SK-N-MC (cell line): ENCODE data around the gene CTNND2.

ENCODE experiments used
- DNase-seq: peaks from one replicate; pipeline ENCODE4 v3.0.0-alpha.2; 2011; ENCODE audit warnings: low read depth, low spot score
- H3K27ac ChIP-seq: fragments of 200-600 bp; sonication (generic); 2 replicates; pipeline ENCODE4 v1.5.1; 2016; ENCODE audit warnings: mixed run types
- H3K36me3 ChIP-seq: fragments of 200-600 bp; sonication (generic); 2 replicates; pipeline ENCODE4 v1.6.1; 2017; ENCODE audit warnings: antibody characterized with exemption, low read length, mixed read lengths; ENCODE audit not compliant: insufficient read depth
- H3K4me3 ChIP-seq: fragments of 200-600 bp; sonication (generic); 2 replicates; pipeline ENCODE4 v1.5.1; 2016
- H3K9ac ChIP-seq: fragments of 200-600 bp; sonication (generic); 2 replicates; pipeline ENCODE4 v1.8.0; 2017; ENCODE audit warnings: mixed run types, mixed read lengths; ENCODE audit not compliant: insufficient read length
- H3K9me3 ChIP-seq: fragments of 200-600 bp; sonication (generic); 2 replicates; pipeline ENCODE4 v1.6.1; 2017; ENCODE audit warnings: low read depth, mild to moderate bottlenecking, antibody characterized with exemption, low read length, moderate library complexity, mixed read lengths
- EZH2 ChIP-seq: fragments of 200-600 bp; sonication (generic); IDR thresholded peaks from one replicate; pipeline ENCODE4 v1.6.1; 2017; ENCODE audit warnings: antibody characterized with exemption
- FOXP2 ChIP-seq: optimal IDR thresholded peaks from 2 replicates; pipeline ENCODE3; 2011; ENCODE audit warnings: mild to moderate bottlenecking, moderate library complexity; ENCODE audit not compliant: insufficient read depth; ENCODE audit errors: extremely low read length, control extremely low read depth
- POLR2AphosphoS5 ChIP-seq: IDR thresholded peaks from 2 replicates; pipeline ENCODE4 v1.6.1; 2012; ENCODE audit warnings: mild to moderate bottlenecking, low read depth, low read length, borderline replicate concordance

The CTNND2 gene

DNA sequence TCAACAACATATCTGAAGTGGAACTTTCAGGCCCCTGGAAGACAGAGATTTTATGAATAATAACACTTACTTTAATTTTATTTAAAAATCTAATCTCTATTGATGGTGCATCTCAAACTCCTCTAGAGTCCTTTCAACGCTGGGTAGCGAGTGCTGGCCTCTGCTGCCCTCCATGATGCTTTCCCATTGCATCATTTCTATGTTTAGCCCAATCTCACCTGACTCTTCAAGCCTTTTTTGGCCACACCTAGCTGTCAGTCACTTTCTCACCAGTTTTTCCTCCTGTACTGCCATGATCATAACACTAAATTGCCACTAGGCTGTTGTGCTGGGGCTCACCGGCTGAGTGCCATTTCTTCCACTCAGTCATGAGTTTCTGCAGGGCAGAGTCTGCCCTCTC, 747.1 kb downstream of the CTNND2 start:
- H3K9ac ChIP-seq: no peak overlapping the region
- no peak overlapping the region for H3K4me3 ChIP-seq
- no peaks in the 10 kb centered on the region for H3K36me3 ChIP-seq
- no peak for DNase-seq
- H3K9me3 ChIP-seq: no peaks in the 10 kb centered on the region
- no peak overlapping the region for H3K27ac ChIP-seq
- TF ChIP-seq EZH2: no peak
- no peak for TF ChIP-seq FOXP2
- no peak for TF ChIP-seq POLR2AphosphoS5

DNA sequence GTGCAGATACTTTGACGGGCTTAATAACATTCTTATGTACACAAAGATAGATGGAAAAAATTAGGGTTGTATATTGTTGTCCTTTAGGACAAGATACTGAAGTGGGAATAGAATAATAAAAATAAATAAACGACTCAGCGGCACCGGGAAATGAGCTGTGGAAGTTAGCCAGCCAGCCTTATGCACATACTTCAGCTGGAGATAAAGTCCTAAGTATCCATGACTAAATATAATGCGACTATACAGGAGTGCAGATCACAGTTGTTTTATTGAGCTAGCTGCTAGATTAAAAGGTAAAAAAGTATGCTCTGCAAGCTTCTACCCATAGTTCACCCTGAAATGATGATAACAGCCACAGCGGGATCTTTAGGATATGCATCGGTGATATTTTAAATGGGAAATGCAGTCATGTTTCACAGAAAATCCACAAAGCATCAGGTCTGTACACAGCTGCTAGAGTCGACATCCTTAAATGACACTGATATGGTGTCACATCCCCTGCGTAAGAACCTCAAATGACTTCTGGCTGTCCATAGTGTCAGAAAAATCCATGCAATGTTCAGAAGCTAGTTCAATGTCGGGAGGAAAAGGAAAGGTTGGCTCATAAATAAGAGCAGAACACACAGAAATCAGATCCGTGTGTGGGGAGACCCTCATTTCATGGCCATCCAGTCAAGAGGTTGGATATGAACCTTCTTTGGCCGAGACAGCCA, 750.4 kb downstream of the CTNND2 start:
- no peak for DNase-seq

DNA sequence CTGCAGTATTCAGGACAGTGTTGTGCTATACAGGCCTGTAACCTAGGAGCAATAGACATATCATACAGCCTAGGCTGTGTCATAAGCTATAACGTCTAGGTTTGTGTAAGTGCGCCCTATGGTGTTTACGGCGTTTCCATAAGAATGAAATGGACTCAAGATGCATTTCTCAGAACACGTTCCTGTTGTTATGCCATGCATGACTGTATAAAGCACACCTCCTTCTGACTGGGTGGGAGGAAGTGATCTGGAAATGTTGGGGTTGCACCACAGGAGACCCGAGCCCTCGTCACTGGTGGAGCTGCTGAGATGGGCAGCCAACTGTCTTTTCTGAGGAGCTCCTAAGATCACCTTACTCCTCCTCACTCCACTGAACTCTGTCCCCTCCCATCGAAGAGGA, 751.9 kb downstream of the CTNND2 start:
- Histone ChIP-seq H3K27ac (no peak overlapping the region), H3K9me3 (no peaks in the 10 kb centered on the region), H3K9ac (no peak overlapping the region), H3K36me3 (no peaks in the 10 kb centered on the region), H3K4me3 (no peak overlapping the region)
- TF ChIP-seq POLR2AphosphoS5 (no peak), FOXP2 (no peak), EZH2 (no peak)
- no peak for DNase-seq

More for the DNA sequence above, 750.4 kb downstream of the CTNND2 start:
- TF ChIP-seq FOXP2 (no peak), POLR2AphosphoS5 (no peak), EZH2 (no peak)
- no peak overlapping the region for H3K9ac ChIP-seq
- H3K4me3 ChIP-seq: no peak overlapping the region
- no peak overlapping the region for H3K27ac ChIP-seq
- H3K9me3 ChIP-seq: no peaks in the 10 kb centered on the region
- H3K36me3 ChIP-seq: no peaks in the 10 kb centered on the region

GRCh38 chr5:11150976-11151375, 753.3 kb downstream of the CTNND2 start:
- Histone ChIP-seq H3K27ac (no peak overlapping the region), H3K4me3 (no peak overlapping the region), H3K9ac (no peak overlapping the region), H3K36me3 (no peaks in the 10 kb centered on the region), H3K9me3 (no peaks in the 10 kb centered on the region)
- no peak for TF ChIP-seq POLR2AphosphoS5
- TF ChIP-seq EZH2: no peak
- TF ChIP-seq FOXP2: no peak
- DNase-seq: no peak

GRCh38 chr5:11148810-11149539, 755.3 kb downstream of the CTNND2 start:
- Histone ChIP-seq H3K36me3 (no peaks in the 10 kb centered on the region), H3K27ac (no peak overlapping the region), H3K9ac (no peak overlapping the region), H3K4me3 (no peak overlapping the region), H3K9me3 (no peaks in the 10 kb centered on the region)
- DNase-seq: no peak
- TF ChIP-seq POLR2AphosphoS5 (no peak), EZH2 (no peak)

GRCh38 chr5:11146171-11146570, 758.1 kb downstream of the CTNND2 start:
- Histone ChIP-seq H3K4me3 (no peak overlapping the region), H3K27ac (no peak overlapping the region), H3K36me3 (no peaks in the 10 kb centered on the region), H3K9me3 (no peaks in the 10 kb centered on the region), H3K9ac (no peak overlapping the region)
- TF ChIP-seq FOXP2 (no peak), POLR2AphosphoS5 (no peak), EZH2 (no peak)
- no peak for DNase-seq

- DNase-seq: no peak
- Histone ChIP-seq H3K36me3 (no peaks in the 10 kb centered on the region), H3K4me3 (no peak overlapping the region), H3K9ac (no peak overlapping the region), H3K9me3 (no peaks in the 10 kb centered on the region), H3K27ac (no peak overlapping the region)
- no peak for TF ChIP-seq EZH2
- no peak for TF ChIP-seq FOXP2
- TF ChIP-seq POLR2AphosphoS5: no peak
These were observed 760.6 kb downstream of the CTNND2 start for GRCh38 chr5:11143456-11144267.

GRCh38 chr5:11139217-11139865, 764.9 kb downstream of the CTNND2 start:
- Histone ChIP-seq H3K9ac (no peak overlapping the region), H3K36me3 (no peaks in the 10 kb centered on the region), H3K27ac (no peak overlapping the region), H3K9me3 (no peaks in the 10 kb centered on the region), H3K4me3 (no peak overlapping the region)
- DNase-seq: no peak
- TF ChIP-seq EZH2: no peak
- TF ChIP-seq POLR2AphosphoS5: no peak
- no peak for TF ChIP-seq FOXP2
